Tibial artery (tissue), 4 donors: ENCODE results near the gene CCDC197.

Source experiments
- DNase-seq, 2 donors: peaks; one replicate each; pipeline ENCODE4 v3.0.0-alpha.2; 2019
- H3K27ac ChIP-seq, 2 donors: fragments of 200-600 bp; sonication (generic) in 1 of 2; 1 replicate in 1 of 2; 2 replicates in 1 of 2; pipeline ENCODE4 v1.5.1; 2018 to 2019; ENCODE audit warnings: mild to moderate bottlenecking in 1 of 2
- H3K27me3 ChIP-seq, 2 donors: fragments of 200-600 bp; sonication (generic) in 1 of 2; one replicate each; pipeline versions ENCODE4 v1.5.1 to v1.6.0; 2016 to 2019
- H3K36me3 ChIP-seq, 3 donors: fragments of 200-600 bp; sonication (generic) in 2 of 3; one replicate each; pipeline ENCODE4 v1.5.1; 2016 to 2019; ENCODE audit warnings: mild to moderate bottlenecking in 2 of 3
- H3K4me1 ChIP-seq, 4 donors: fragments of 200-600 bp; sonication (generic) in 2 of 4; 1 replicate in 3 of 4; 2 replicates in 1 of 4; pipeline ENCODE4 v1.5.1; 2016 to 2019
- H3K4me3 ChIP-seq, 2 donors: fragments of 200-600 bp; sonication (generic) in 1 of 2; 1 replicate in 1 of 2; 2 replicates in 1 of 2; pipeline ENCODE4 v1.5.1; 2018 to 2019; ENCODE audit warnings: mild to moderate bottlenecking in 2 of 2
- H3K9me3 ChIP-seq, 3 donors: fragments of 200-600 bp; sonication (generic) in 1 of 3; one replicate each; pipeline ENCODE4 v1.5.1; 2016 to 2019
- CTCF ChIP-seq, 2 experiments: fragments of 200-600 bp in 1 of 2; fragments of 450-650 bp in 1 of 2; IDR thresholded peaks; one replicate each; pipeline ENCODE4 v1.5.1; 2017 to 2019; ENCODE audit warnings: antibody characterized with exemption in 2 of 2, mild to moderate bottlenecking in 1 of 2, moderate library complexity in 1 of 2
- intact Hi-C: fragments of 100-400 bp; cut with DNase I; formaldehyde crosslinking; loops from one replicate; pipeline ENCODE4 v1.15.0; 2023; ENCODE audit warnings: low total_unique reads

The CCDC197 gene

GRCh38 chr14:94056579-94057308 lies 59.6 kb downstream of the CCDC197 start:
- no peak overlapping the region for H3K27ac ChIP-seq
- no peaks in the 10 kb centered on the region for H3K27me3 ChIP-seq
- no peak overlapping the region for H3K4me3 ChIP-seq
- H3K9me3 ChIP-seq: no peaks in the 10 kb centered on the region
- H3K4me1 ChIP-seq: peaks cover 0 to 6% (median 0%) of the 10 kb centered on the region in 4 donors
- intact Hi-C loops: no loop called here
- H3K36me3 ChIP-seq: peaks cover 94 to 100% (median 100%) of the 10 kb centered on the region in 3 donors
- no peak for TF ChIP-seq CTCF (IDR thresholded peaks at IDR 0.05)
- DNase-seq: peak in 1 of 2 donors; percentile 9

- no peak overlapping the region for H3K4me3 ChIP-seq
- H3K4me1 ChIP-seq: peaks cover 0 to 18% (median 3%) of the 10 kb centered on the region in 4 donors
- no peak for DNase-seq
- peaks cover 87 to 94% (median 93%) of the 10 kb centered on the region in 3 donors for H3K36me3 ChIP-seq
- no peak overlapping the region for H3K27ac ChIP-seq
- H3K27me3 ChIP-seq: no peaks in the 10 kb centered on the region
- no peaks in the 10 kb centered on the region for H3K9me3 ChIP-seq
- TF ChIP-seq CTCF (IDR thresholded peaks at IDR 0.05): no peak
- intact Hi-C loops: no loop called here
Observed at GRCh38 chr14:94058128-94058673, 61.1 kb downstream of the CCDC197 start.
